GM12878 (cell line): ENCODE data around the gene OXCT2. TPM values are rescaled to one million over a fixed set of nuclear protein-coding genes. Genes with fewer than 3 reads are reported as not detected.

Experiments used
- ATAC-seq: fragments of 200-7000 bp; cut with Tn5 transposase; 3 replicates; pipeline ENCODE4 v1.9.1; 2020; ENCODE audit warnings: mild to moderate bottlenecking, moderate library complexity
- BruUV-seq: library from RNA; stranded (reverse); fragments of 400-500 nt; replicated peaks from 2 replicates; lab custom pipeline; 2021; lab: Mats Ljungman, UMichigan
- CTCF ChIA-PET: fragments of 300-600 bp; sonication (Branson Sonifier 250); formaldehyde crosslinking; extraction: SDS; loops from one replicate; lab custom pipeline; 2021; ENCODE audit warnings: inconsistent platforms; lab: Yijun Ruan, JAX
- POLR2A ChIA-PET: fragments of 350-600 bp; formaldehyde crosslinking; extraction: SDS; loops from one replicate; lab custom pipeline; 2021; ENCODE audit warnings: inconsistent platforms; lab: Charles Lee
- RAD21 ChIA-PET: fragments of 300-600 bp; sonication (Branson Sonifier 250); formaldehyde crosslinking; loops from one replicate; lab custom pipeline; 2023; ENCODE audit warnings: antibody characterized with exemption; ENCODE audit not compliant: unreplicated experiment; lab: Charles Lee
- SMC1A ChIA-PET: fragments of 300-600 bp; sonication (Branson Sonifier 250); formaldehyde crosslinking; loops from one replicate; lab custom pipeline; 2023; ENCODE audit not compliant: unreplicated experiment, uncharacterized antibody; lab: Charles Lee
- DNase-seq: peaks from one replicate; pipeline ENCODE4 v3.0.0-alpha.2; 2011; ENCODE audit warnings: low read depth, low spot score
- FAIRE-seq: peaks from 3 replicates; lab custom pipeline; 2011; peaks lifted over from hg19 to GRCh38; lab: Jason Lieb, UNC
- H2AFZ ChIP-seq: 2 replicates; pipeline ENCODE4 v1.6.0; 2011; ENCODE audit warnings: low read depth, low read length, control low read depth; ENCODE audit not compliant: control insufficient read depth
- H3K27ac ChIP-seq: 2 replicates; pipeline ENCODE4 v1.5.1; 2011; ENCODE audit warnings: control low read depth; ENCODE audit not compliant: control insufficient read depth, insufficient read depth
- H3K27me3 ChIP-seq, 2 experiments: replicated peaks in 1 of 2; 2 replicates each; pipeline versions ENCODE4 v1.6.0 to v1.6.1; 2011; ENCODE audit warnings: low read length in 1 of 2; ENCODE audit not compliant: control insufficient read depth in 2 of 2, insufficient read depth in 2 of 2
- H3K36me3 ChIP-seq, 2 experiments: 2 replicates each; pipeline ENCODE4 v1.5.1; 2011; ENCODE audit warnings: low read length in 1 of 2; ENCODE audit not compliant: control insufficient read depth in 2 of 2, insufficient read depth in 2 of 2
- H3K4me1 ChIP-seq: 2 replicates; pipeline ENCODE4 v1.6.1; 2011; ENCODE audit warnings: mild to moderate bottlenecking, low read length, moderate library complexity, mixed read lengths; ENCODE audit not compliant: control insufficient read depth, insufficient read depth
- H3K4me2 ChIP-seq: 2 replicates; pipeline ENCODE4 v1.6.0; 2011; ENCODE audit warnings: control low read depth; ENCODE audit not compliant: control insufficient read depth, insufficient read depth
- H3K4me3 ChIP-seq: fragments of 200-600 bp; sonication (generic); 2 replicates; pipeline ENCODE4 v1.5.1; 2016
- H3K79me2 ChIP-seq: 2 replicates; pipeline ENCODE4 v1.6.0; 2011; ENCODE audit warnings: low read length; ENCODE audit not compliant: control insufficient read depth, insufficient read depth
- H3K9ac ChIP-seq: 2 replicates; pipeline ENCODE4 v1.8.0; 2011; ENCODE audit warnings: low read length, control low read depth, mixed read lengths; ENCODE audit not compliant: control insufficient read depth, insufficient read depth
- H3K9me3 ChIP-seq: replicated peaks from 3 replicates; pipeline ENCODE4 v1.5.1; 2011; ENCODE audit warnings: mild to moderate bottlenecking, low read length; ENCODE audit not compliant: control insufficient read depth, insufficient read depth
- H4K20me1 ChIP-seq: 2 replicates; pipeline ENCODE4 v1.6.0; 2011; ENCODE audit not compliant: control insufficient read depth, insufficient read depth
- ATF7 ChIP-seq: fragments of 450-650 bp; IDR thresholded peaks from 2 replicates; pipeline ENCODE4 v1.6.1; 2016; ENCODE audit warnings: low read depth, mild to moderate bottlenecking
- CREB1 ChIP-seq: IDR thresholded peaks from 2 replicates; pipeline ENCODE4 v1.6.1; 2012; ENCODE audit warnings: low read depth, mild to moderate bottlenecking, inconsistent platforms
- GATAD2B ChIP-seq: fragments of 450-650 bp; conservative IDR thresholded peaks from 2 replicates; pipeline ENCODE4 v1.6.1; 2017; ENCODE audit warnings: low read depth, mild to moderate bottlenecking, moderate library complexity
- HCFC1 ChIP-seq: fragments of 150-350 bp; IDR thresholded peaks from 2 replicates; pipeline ENCODE4 v1.6.1; 2014; ENCODE audit warnings: low read length
- HDGF ChIP-seq: fragments of 450-650 bp; IDR thresholded peaks from 2 replicates; pipeline ENCODE4 v1.6.1; 2016; ENCODE audit warnings: antibody characterized with exemption
- MYB ChIP-seq: fragments of 150-350 bp; IDR thresholded peaks from 2 replicates; pipeline ENCODE4 v1.6.1; 2014; ENCODE audit warnings: mild to moderate bottlenecking, low read depth, low read length, borderline replicate concordance
- NBN ChIP-seq: fragments of 450-650 bp; IDR thresholded peaks from 2 replicates; pipeline ENCODE4 v1.6.1; 2016
- RAD21 ChIP-seq: IDR thresholded peaks from 2 replicates; pipeline ENCODE4 v1.6.1; 2011; ENCODE audit warnings: mild to moderate bottlenecking, low read depth, low read length, moderate library complexity; ENCODE audit not compliant: insufficient read depth
- SPI1 ChIP-seq: IDR thresholded peaks from 2 replicates; pipeline ENCODE4 v1.6.1; 2011; ENCODE audit warnings: low read depth, mild to moderate bottlenecking, low read length, moderate library complexity, borderline replicate concordance; ENCODE audit not compliant: insufficient read depth
- WGBS: methylation state at CpG from one replicate; pipeline ENCODE4 v1.1.6; 2016; ENCODE audit warnings: low lambda C conversion rate; ENCODE audit not compliant: insufficient replicate concordance, insufficient coverage; ENCODE audit errors: missing lambda C conversion rate; 5-methylcytosine and 5-hydroxymethylcytosine counted together
- in situ Hi-C: fragments of 300-500 bp; cut with MboI; formaldehyde crosslinking; loops from 9 replicates; pipeline ENCODE4 v1.14.3; 2018; ENCODE audit warnings: mixed read lengths
- intact Hi-C: fragments of 100-400 bp; cut with micrococcal nuclease; formaldehyde crosslinking; loops from one replicate; pipeline ENCODE4 v1.14.2; 2022; ENCODE audit not compliant: unreplicated experiment
- polyA plus RNA-seq, 11 experiments: library from polyadenylated mRNA; depleted of rRNA in 4 of 11; unstranded in 6 of 11; stranded (reverse) in 5 of 11; fragments of >200 nt; fragmentation: Nextera tagmentation in 4 of 11; fragmentation: Illumina TruSeq in 1 of 11; extraction: Ambion mirVana in 4 of 11; extraction: Trizol in 1 of 11; gene quantifications; 1 replicate in 1 of 11; 2 replicates in 10 of 11; pipeline versions ENCODE4 v1.2.1 to v1.2.3, GENCODE V29; 2011 to 2016; ENCODE audit warnings: inconsistent platforms in 2 of 11, missing spikeins in 2 of 11, low read depth in 1 of 11
- total RNA-seq, 4 experiments: library from RNA; depleted of rRNA in 3 of 4; stranded (reverse); fragments of >200 nt in 3 of 4; fragmentation: Illumina TruSeq in 1 of 4; extraction: Trizol in 1 of 4; gene quantifications; 2 replicates each; pipeline versions ENCODE4 v1.2.1 to v1.2.3, GENCODE V29; 2013 to 2021
- TF ChIP-seq, protein P1 (sequence below): fragments of 450-650 bp; IDR thresholded peaks from 2 replicates; pipeline ENCODE4 v1.6.1; 2017; ENCODE audit warnings: mild to moderate bottlenecking, low read depth, inconsistent platforms; ENCODE audit not compliant: poor library complexity, severe bottlenecking
- TF ChIP-seq, protein P2 (sequence below): fragments of 450-650 bp; IDR thresholded peaks from 2 replicates; pipeline ENCODE4 v1.6.1; 2016; ENCODE audit warnings: mild to moderate bottlenecking, moderate library complexity, borderline replicate concordance

Gene OXCT2
- total and polyA plus RNA-seq, 10 of the 15 experiments (the other 5 are each of a cell fraction or from before 2014, with no cell fraction given) = 0.06 to 1.9 (median 0.59) TPM

DNA sequence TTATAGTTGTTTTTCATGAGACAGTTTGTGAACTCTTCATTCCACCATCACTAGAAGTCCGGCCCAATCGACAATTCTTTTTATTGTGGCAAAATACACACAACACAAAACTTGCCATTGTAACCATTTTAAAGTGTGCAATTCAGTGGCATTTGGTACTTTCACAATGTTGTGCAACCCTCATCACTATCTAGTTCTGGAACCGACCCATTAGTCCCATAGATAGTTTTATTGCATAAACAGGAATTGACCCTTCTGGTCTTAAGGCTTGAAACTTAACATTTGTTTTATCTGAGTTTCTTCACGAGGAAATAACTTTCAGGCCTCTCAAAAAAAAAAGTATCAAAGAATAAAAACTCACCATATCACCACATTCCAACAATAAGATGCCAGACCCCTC, 41.3 kb downstream of the OXCT2 start:
- in situ Hi-C loops (no loop called here), intact Hi-C loops (loop anchor here (10.0 kb wide), 1 partner anchor 265 kb away; no protein-coding TSS in a partner anchor)
- Histone ChIP-seq H4K20me1 (no peaks in the 10 kb centered on the region), H3K4me2 (no peak overlapping the region), H3K4me3 (no peak overlapping the region), H3K36me3 (no peaks in the 10 kb centered on the region), H3K79me2 (no peaks in the 10 kb centered on the region), H3K9me3 (no peaks in the 10 kb centered on the region; the same call in 2 of the 3 replicates)
- whole genome bisulfite sequencing = 28% methylated on average over 4 of the region's 4 CpGs
- ChIA-PET POLR2A (no interaction called here), SMC1A (interaction anchor here (1.0 to 1.3 kb wide), 3 partner anchors 8 to 69 kb away, joined by 3 read pairs; no protein-coding TSS in a partner anchor), RAD21 (no interaction called here)
- DNase-seq = no peak
- FAIRE-seq = no peak
- TF ChIP-seq RAD21 (no peak), HCFC1 (no peak), NBN (no peak), HDGF (no peak), SPI1 (no peak), ATF7 (no peak), MYB (no peak), CREB1 (no peak), GATAD2B (no peak)
- TF ChIP-seq, protein P1, sequence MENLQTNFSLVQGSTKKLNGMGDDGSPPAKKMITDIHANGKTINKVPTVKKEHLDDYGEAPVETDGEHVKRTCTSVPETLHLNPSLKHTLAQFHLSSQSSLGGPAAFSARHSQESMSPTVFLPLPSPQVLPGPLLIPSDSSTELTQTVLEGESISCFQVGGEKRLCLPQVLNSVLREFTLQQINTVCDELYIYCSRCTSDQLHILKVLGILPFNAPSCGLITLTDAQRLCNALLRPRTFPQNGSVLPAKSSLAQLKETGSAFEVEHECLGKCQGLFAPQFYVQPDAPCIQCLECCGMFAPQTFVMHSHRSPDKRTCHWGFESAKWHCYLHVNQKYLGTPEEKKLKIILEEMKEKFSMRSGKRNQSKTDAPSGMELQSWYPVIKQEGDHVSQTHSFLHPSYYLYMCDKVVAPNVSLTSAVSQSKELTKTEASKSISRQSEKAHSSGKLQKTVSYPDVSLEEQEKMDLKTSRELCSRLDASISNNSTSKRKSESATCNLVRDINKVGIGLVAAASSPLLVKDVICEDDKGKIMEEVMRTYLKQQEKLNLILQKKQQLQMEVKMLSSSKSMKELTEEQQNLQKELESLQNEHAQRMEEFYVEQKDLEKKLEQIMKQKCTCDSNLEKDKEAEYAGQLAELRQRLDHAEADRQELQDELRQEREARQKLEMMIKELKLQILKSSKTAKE = no peak
- TF ChIP-seq, protein P2, sequence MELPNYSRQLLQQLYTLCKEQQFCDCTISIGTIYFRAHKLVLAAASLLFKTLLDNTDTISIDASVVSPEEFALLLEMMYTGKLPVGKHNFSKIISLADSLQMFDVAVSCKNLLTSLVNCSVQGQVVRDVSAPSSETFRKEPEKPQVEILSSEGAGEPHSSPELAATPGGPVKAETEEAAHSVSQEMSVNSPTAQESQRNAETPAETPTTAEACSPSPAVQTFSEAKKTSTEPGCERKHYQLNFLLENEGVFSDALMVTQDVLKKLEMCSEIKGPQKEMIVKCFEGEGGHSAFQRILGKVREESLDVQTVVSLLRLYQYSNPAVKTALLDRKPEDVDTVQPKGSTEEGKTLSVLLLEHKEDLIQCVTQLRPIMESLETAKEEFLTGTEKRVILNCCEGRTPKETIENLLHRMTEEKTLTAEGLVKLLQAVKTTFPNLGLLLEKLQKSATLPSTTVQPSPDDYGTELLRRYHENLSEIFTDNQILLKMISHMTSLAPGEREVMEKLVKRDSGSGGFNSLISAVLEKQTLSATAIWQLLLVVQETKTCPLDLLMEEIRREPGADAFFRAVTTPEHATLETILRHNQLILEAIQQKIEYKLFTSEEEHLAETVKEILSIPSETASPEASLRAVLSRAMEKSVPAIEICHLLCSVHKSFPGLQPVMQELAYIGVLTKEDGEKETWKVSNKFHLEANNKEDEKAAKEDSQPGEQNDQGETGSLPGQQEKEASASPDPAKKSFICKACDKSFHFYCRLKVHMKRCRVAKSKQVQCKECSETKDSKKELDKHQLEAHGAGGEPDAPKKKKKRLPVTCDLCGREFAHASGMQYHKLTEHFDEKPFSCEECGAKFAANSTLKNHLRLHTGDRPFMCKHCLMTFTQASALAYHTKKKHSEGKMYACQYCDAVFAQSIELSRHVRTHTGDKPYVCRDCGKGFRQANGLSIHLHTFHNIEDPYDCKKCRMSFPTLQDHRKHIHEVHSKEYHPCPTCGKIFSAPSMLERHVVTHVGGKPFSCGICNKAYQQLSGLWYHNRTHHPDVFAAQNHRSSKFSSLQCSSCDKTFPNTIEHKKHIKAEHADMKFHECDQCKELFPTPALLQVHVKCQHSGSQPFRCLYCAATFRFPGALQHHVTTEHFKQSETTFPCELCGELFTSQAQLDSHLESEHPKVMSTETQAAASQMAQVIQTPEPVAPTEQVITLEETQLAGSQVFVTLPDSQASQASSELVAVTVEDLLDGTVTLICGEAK = no peak
- TF ChIP-seq, all 136 proteins: peak for 0
- CTCF ChIA-PET = no interaction called here
- BruUV-seq = no TSS peak
- Histone ChIP-seq H3K27ac (no peak overlapping the region), H2AFZ (no peak overlapping the region), H3K27me3 (no peaks in the 10 kb centered on the region), H3K9ac (no peak overlapping the region), H3K4me1 (peaks cover 14% of the 10 kb centered on the region)
- ATAC-seq = no peak
